BJ (cell line): ENCODE measurements around the gene KRTAP5-2. TPM values are rescaled to one million over a fixed set of nuclear protein-coding genes. Genes with fewer than 3 reads are reported as not detected.

ENCODE experiments used
- CTCF ChIA-PET: fragments of 350-600 bp; formaldehyde crosslinking; extraction: SDS; loops from one replicate; lab custom pipeline; 2021; ENCODE audit warnings: antibody characterized with exemption, inconsistent platforms; lab: Yijun Ruan, JAX
- POLR2A ChIA-PET: fragments of 300-600 bp; sonication (Branson Sonifier 250); formaldehyde crosslinking; extraction: SDS; loops from one replicate; lab custom pipeline; 2021; ENCODE audit warnings: antibody characterized with exemption; lab: Charles Lee
- DNase-seq: peaks from one replicate; pipeline ENCODE4 v3.0.0-alpha.2; 2011; ENCODE audit warnings: low read depth
- H3K27me3 ChIP-seq: 2 replicates; pipeline ENCODE4 v1.6.0; 2011; ENCODE audit warnings: low read length; ENCODE audit not compliant: control insufficient read depth, insufficient read depth
- H3K36me3 ChIP-seq: 2 replicates; pipeline ENCODE4 v1.5.1; 2011; ENCODE audit warnings: low read length; ENCODE audit not compliant: control insufficient read depth, insufficient read depth
- H3K4me3 ChIP-seq: 2 replicates; pipeline ENCODE4 v1.5.1; 2011; ENCODE audit warnings: low read depth, mild to moderate bottlenecking, control low read depth, low read length
- CTCF ChIP-seq: IDR thresholded peaks from 2 replicates; pipeline ENCODE4 v1.5.1; 2011; ENCODE audit warnings: low read depth, mild to moderate bottlenecking, control low read depth, inconsistent platforms, low read length, moderate library complexity; ENCODE audit not compliant: insufficient read depth
- polyA plus RNA-seq: library from polyadenylated mRNA; depleted of rRNA; stranded (reverse); fragments of >200 nt; gene quantifications from 2 replicates; pipeline ENCODE4 v1.2.3, GENCODE V29; 2011

The KRTAP5-2 gene
- polyA plus RNA-seq, 1 experiment: not detected

- ChIA-PET CTCF (interaction anchor here (0.6 to 6.5 kb wide), 5 partner anchors 11 to 136 kb away, joined by 3 to 62 read pairs (median 3); partner anchors contain the start of gene DUSP8), POLR2A (no interaction called here)
- Histone ChIP-seq H3K27me3 (no peaks in the 10 kb centered on the region), H3K36me3 (peaks cover 4% of the 10 kb centered on the region), H3K4me3 (no peak overlapping the region)
- no peak for TF ChIP-seq CTCF
- peak; percentile 39 for DNase-seq
These were observed 40.0 kb downstream of the KRTAP5-2 start for GRCh38 chr11:1557904-1558774.

GRCh38 chr11:1557051-1557884 is 40.8 kb downstream of the KRTAP5-2 start:
- Histone ChIP-seq H3K4me3 (no peak overlapping the region), H3K27me3 (no peaks in the 10 kb centered on the region), H3K36me3 (peaks cover 3% of the 10 kb centered on the region)
- DNase-seq: no peak
- POLR2A ChIA-PET: no interaction called here
- CTCF ChIA-PET: interaction anchor here (0.6 to 6.5 kb wide), 5 partner anchors 10 to 80 kb away, joined by 3 to 62 read pairs (median 8); partner anchors contain the start of gene DUSP8
- TF ChIP-seq CTCF: no peak

- Histone ChIP-seq H3K27me3 (no peaks in the 10 kb centered on the region), H3K4me3 (no peak overlapping the region), H3K36me3 (peaks cover 1% of the 10 kb centered on the region; the same call in 1 of the 2 replicates)
- no peak for DNase-seq
- no peak for TF ChIP-seq CTCF
- ChIA-PET CTCF (interaction anchor here (1.9 to 6.5 kb wide), 2 partner anchors 10 to 19 kb away, joined by 8 to 62 read pairs; no protein-coding TSS in a partner anchor), POLR2A (no interaction called here)
These were observed 41.7 kb downstream of the KRTAP5-2 start for GRCh38 chr11:1556278-1556902.

GRCh38 chr11:1555713-1556153 is 42.4 kb downstream of the KRTAP5-2 start:
- H3K27me3 ChIP-seq: no peaks in the 10 kb centered on the region
- CTCF ChIA-PET: interaction anchor here (1.0 to 6.5 kb wide), 3 partner anchors 10 to 39 kb away, joined by 3 to 62 read pairs (median 8); no protein-coding TSS in a partner anchor
- POLR2A ChIA-PET: no interaction called here
- DNase-seq: no peak
- peaks cover 1% of the 10 kb centered on the region; the same call in 1 of the 2 replicates for H3K36me3 ChIP-seq
- no peak for TF ChIP-seq CTCF
- no peak overlapping the region for H3K4me3 ChIP-seq
